H9 (cell line): ENCODE measurements around the gene ITGA2. TPM values are rescaled to one million over a fixed set of nuclear protein-coding genes. Genes with fewer than 3 reads are reported as not detected.
"Not testable (repeated sequence)": the region's sequence is repeated elsewhere in the genome, so short reads cannot be mapped to it uniquely, and the experiment has no call there.

Experiments
- DNase-seq: peaks from one replicate; pipeline ENCODE4 v3.0.0-alpha.2; 2017
- H2AFZ ChIP-seq: one replicate; pipeline ENCODE4 v1.6.1; 2013; ENCODE audit warnings: mild to moderate bottlenecking, low read length, control low read depth, moderate library complexity
- H2AK5ac ChIP-seq: 2 replicates; pipeline ENCODE4 v1.6.1; 2013; ENCODE audit warnings: low read length, control low read depth, mixed read lengths; ENCODE audit not compliant: insufficient read length
- H2BK120ac ChIP-seq: one replicate; pipeline ENCODE4 v1.6.1; 2013; ENCODE audit warnings: low read depth, mild to moderate bottlenecking, low read length, control low read depth, inconsistent platforms; ENCODE audit not compliant: poor library complexity, severe bottlenecking
- H2BK12ac ChIP-seq: 2 replicates; pipeline ENCODE4 v1.6.1; 2013; ENCODE audit warnings: low read length, control low read depth, mixed read lengths, low read depth; ENCODE audit not compliant: insufficient read length
- H2BK15ac ChIP-seq: 2 replicates; pipeline ENCODE4 v1.6.1; 2013; ENCODE audit warnings: low read depth, low read length, control low read depth
- H2BK20ac ChIP-seq: one replicate; pipeline ENCODE4 v1.6.1; 2013; ENCODE audit warnings: low read depth, mild to moderate bottlenecking, low read length, control low read depth, inconsistent platforms; ENCODE audit not compliant: poor library complexity, severe bottlenecking
- H2BK5ac ChIP-seq: 2 replicates; pipeline ENCODE4 v1.6.1; 2013; ENCODE audit warnings: low read length, control low read depth, mixed read lengths; ENCODE audit not compliant: insufficient read length
- H3K14ac ChIP-seq: 2 replicates; pipeline ENCODE4 v1.6.1; 2013; ENCODE audit warnings: low read length, control low read depth; ENCODE audit not compliant: insufficient read depth
- H3K18ac ChIP-seq: 2 replicates; pipeline ENCODE4 v1.6.1; 2013; ENCODE audit warnings: low read depth, mild to moderate bottlenecking, mixed read lengths, low read length, control low read depth; ENCODE audit not compliant: insufficient read length
- H3K23ac ChIP-seq: 2 replicates; pipeline ENCODE4 v1.6.1; 2013; ENCODE audit warnings: low read length, control low read depth, mixed read lengths, low read depth; ENCODE audit not compliant: insufficient read length
- H3K23me2 ChIP-seq: 2 replicates; pipeline ENCODE4 v1.6.1; 2013; ENCODE audit warnings: low read depth, mild to moderate bottlenecking, mixed read lengths, low read length, control low read depth; ENCODE audit not compliant: insufficient read length, poor library complexity, severe bottlenecking
- H3K27ac ChIP-seq: 2 replicates; pipeline ENCODE4 v1.5.1; 2013; ENCODE audit warnings: low read length, control low read depth, mixed read lengths, low read depth; ENCODE audit not compliant: insufficient read length
- H3K27me3 ChIP-seq: 2 replicates; pipeline ENCODE4 v1.6.1; 2013; ENCODE audit warnings: low read length, control low read depth, inconsistent platforms; ENCODE audit not compliant: insufficient read depth
- H3K4ac ChIP-seq: 2 replicates; pipeline ENCODE4 v1.6.1; 2013; ENCODE audit warnings: low read depth, mild to moderate bottlenecking, control low read depth, inconsistent platforms, low read length, moderate library complexity
- H3K4me1 ChIP-seq: 2 replicates; pipeline ENCODE4 v1.6.1; 2013; ENCODE audit warnings: low read length, control low read depth, inconsistent platforms; ENCODE audit not compliant: insufficient read depth
- H3K4me2 ChIP-seq: 2 replicates; pipeline ENCODE4 v1.6.1; 2013; ENCODE audit warnings: low read length, control low read depth, mixed read lengths; ENCODE audit not compliant: insufficient read length, insufficient read depth
- H3K56ac ChIP-seq: 2 replicates; pipeline ENCODE4 v1.6.1; 2013; ENCODE audit warnings: low read depth, mild to moderate bottlenecking, mixed read lengths, low read length, control low read depth; ENCODE audit not compliant: insufficient read length
- H3K79me1 ChIP-seq: 2 replicates; pipeline ENCODE4 v1.6.1; 2013; ENCODE audit warnings: low read depth, mild to moderate bottlenecking, moderate library complexity, low read length, control low read depth, inconsistent platforms; ENCODE audit not compliant: insufficient read depth, poor library complexity, severe bottlenecking
- H3K79me2 ChIP-seq: 2 replicates; pipeline ENCODE4 v1.6.1; 2013; ENCODE audit warnings: low read length, control low read depth, inconsistent platforms; ENCODE audit not compliant: insufficient read depth
- H3K9ac ChIP-seq: 2 replicates; pipeline ENCODE4 v1.6.1; 2013; ENCODE audit warnings: low read length, control low read depth, mixed read lengths; ENCODE audit not compliant: insufficient read length; ENCODE audit errors: extremely low read depth
- H3K9me3 ChIP-seq: one replicate; pipeline ENCODE4 v1.6.1; 2013; ENCODE audit warnings: low read depth, low read length, inconsistent platforms; ENCODE audit not compliant: control insufficient read depth
- H3T11ph ChIP-seq: one replicate; pipeline ENCODE4 v1.6.1; 2013; ENCODE audit warnings: mild to moderate bottlenecking, low read length, control low read depth, inconsistent platforms
- H4K20me1 ChIP-seq: one replicate; pipeline ENCODE4 v1.6.1; 2013; ENCODE audit not compliant: control insufficient read depth, insufficient read length, insufficient read depth
- H4K5ac ChIP-seq: 2 replicates; pipeline ENCODE4 v1.6.1; 2013; ENCODE audit warnings: low read depth, mild to moderate bottlenecking, mixed read lengths, low read length, control low read depth; ENCODE audit not compliant: insufficient read length
- H4K8ac ChIP-seq: replicated peaks from 2 replicates; pipeline ENCODE4 v1.6.1; 2013; ENCODE audit warnings: low read length, control low read depth, mixed read lengths, low read depth; ENCODE audit not compliant: insufficient read length
- H4K91ac ChIP-seq: 2 replicates; pipeline ENCODE4 v1.6.1; 2013; ENCODE audit warnings: low read depth, mild to moderate bottlenecking, moderate library complexity, mixed read lengths, low read length, control low read depth; ENCODE audit not compliant: insufficient read length
- H3K27ac Mint-ChIP-seq, 3 experiments: 2 replicates in 2 of 3; 3 replicates in 1 of 3; pipeline ENCODE4 v1.8.0; 2020 to 2021; ENCODE audit warnings: mixed read lengths in 3 of 3, mild to moderate bottlenecking in 1 of 3, moderate library complexity in 1 of 3
- H3K27me3 Mint-ChIP-seq: 2 replicates; pipeline ENCODE4 v1.8.0; 2021; ENCODE audit warnings: low read depth, mild to moderate bottlenecking, moderate library complexity, mixed read lengths
- H3K36me3 Mint-ChIP-seq, 3 experiments: 2 replicates in 2 of 3; 3 replicates in 1 of 3; pipeline ENCODE4 v1.8.0; 2020 to 2021; ENCODE audit warnings: low read depth in 3 of 3, mixed read lengths in 3 of 3; ENCODE audit not compliant: insufficient read depth in 1 of 3
- H3K4me1 Mint-ChIP-seq, 2 experiments: 2 replicates each; pipeline ENCODE4 v1.8.0; 2020; ENCODE audit warnings: mixed read lengths in 2 of 2
- H3K4me3 Mint-ChIP-seq, 2 experiments: 2 replicates in 1 of 2; 3 replicates in 1 of 2; pipeline ENCODE4 v1.8.0; 2020 to 2021; ENCODE audit warnings: mild to moderate bottlenecking in 2 of 2, mixed read lengths in 2 of 2, moderate library complexity in 1 of 2
- H3K9me3 Mint-ChIP-seq, 2 experiments: 2 replicates in 1 of 2; 3 replicates in 1 of 2; pipeline ENCODE4 v1.8.0; 2020; ENCODE audit warnings: mild to moderate bottlenecking in 2 of 2, mixed read lengths in 2 of 2, moderate library complexity in 1 of 2
- CTCF ChIP-seq: fragments of 200-600 bp; sonication (generic); conservative IDR thresholded peaks from 3 replicates; pipeline ENCODE4 v1.8.0; 2021; ENCODE audit warnings: antibody characterized with exemption, mild to moderate bottlenecking
- WGBS: extraction: QIAGEN DNeasy Blood & Tissue Kit; methylation state at CpG from one replicate; pipeline ENCODE4 v1.1.7; 2013; ENCODE audit warnings: missing lambda C conversion rate, low lambda C conversion rate, mixed read lengths; ENCODE audit not compliant: insufficient read length; ENCODE audit errors: extremely low coverage; 5-methylcytosine and 5-hydroxymethylcytosine counted together
- total RNA-seq: library from RNA; stranded (reverse); gene quantifications from 2 replicates; pipeline ENCODE4 v1.2.1, GENCODE V29; 2021

The ITGA2 gene
- total RNA-seq, 1 experiment from 2014 or later: 3.0 TPM

- H3K27ac Mint-ChIP-seq: no peak overlapping the region
- H3K79me2 ChIP-seq: no peaks in the 10 kb centered on the region
- H3K23me2 ChIP-seq: peaks cover 13% of the 10 kb centered on the region
- H2BK5ac ChIP-seq: no peak overlapping the region
- no peak overlapping the region for H3T11ph ChIP-seq
- H3K27ac ChIP-seq: no peak overlapping the region
- H3K4me1 ChIP-seq: peaks cover 5% of the 10 kb centered on the region; the same call in 1 of the 2 replicates
- TF ChIP-seq CTCF: no peak
- no peaks in the 10 kb centered on the region for H3K79me1 ChIP-seq
- no peak overlapping the region for H2BK20ac ChIP-seq
- H2AK5ac ChIP-seq: no peak overlapping the region
- H4K20me1 ChIP-seq: no peaks in the 10 kb centered on the region
- H2AFZ ChIP-seq: no peak overlapping the region
- peaks cover 17% of the 10 kb centered on the region in 2 experiments for H3K4me1 Mint-ChIP-seq
- H3K27me3 ChIP-seq: no peaks in the 10 kb centered on the region; the same call in 1 of the 2 replicates
- H4K8ac ChIP-seq: no peak overlapping the region
- H3K9ac ChIP-seq: no peak overlapping the region
- no peak overlapping the region for H3K14ac ChIP-seq
- no peaks in the 10 kb centered on the region; a peak in 1 of 5 replicates for H3K9me3 Mint-ChIP-seq
- no peaks in the 10 kb centered on the region for H3K9me3 ChIP-seq
- no peak overlapping the region for H3K18ac ChIP-seq
- H3K36me3 Mint-ChIP-seq: peaks cover 0 to 3% (median 0%) of the 10 kb centered on the region in 3 experiments; a peak in 1 of 7 replicates
- peak overlapping the region; percentile 14 for H2BK12ac ChIP-seq
- H3K4me2 ChIP-seq: no peak overlapping the region
- DNase-seq: no peak
- no peak overlapping the region for H2BK15ac ChIP-seq
- H3K4ac ChIP-seq: no peak overlapping the region
- no peaks in the 10 kb centered on the region for H3K27me3 Mint-ChIP-seq
- H2BK120ac ChIP-seq: no peak overlapping the region
- no peak overlapping the region for H3K4me3 Mint-ChIP-seq
- H3K56ac ChIP-seq: no peak overlapping the region
- H3K23ac ChIP-seq: no peak overlapping the region
- H4K91ac ChIP-seq: no peak overlapping the region
- no peak overlapping the region for H4K5ac ChIP-seq
- WGBS: no CpG with 5 or more reads among the region's 1 CpG
These were observed 122.0 kb downstream of the ITGA2 start for GRCh38 chr5:53111139-53111538.

GRCh38 chr5:53112307-53112706 lies 123.2 kb downstream of the ITGA2 start:
- H3K9ac ChIP-seq, H3K27me3 Mint-ChIP-seq, H3K4me1 ChIP-seq, H2AFZ ChIP-seq, H3K79me1 ChIP-seq, H2BK120ac ChIP-seq, H3K27ac ChIP-seq, H4K91ac ChIP-seq, H4K8ac ChIP-seq, H3K9me3 ChIP-seq, H3K18ac ChIP-seq, H3K4me3 Mint-ChIP-seq, DNase-seq, H3K4ac ChIP-seq, H3K36me3 Mint-ChIP-seq, H3K27me3 ChIP-seq, H2AK5ac ChIP-seq, H3T11ph ChIP-seq, H3K14ac ChIP-seq, H3K56ac ChIP-seq, H4K20me1 ChIP-seq, H2BK5ac ChIP-seq, H3K9me3 Mint-ChIP-seq, H3K23ac ChIP-seq, H2BK20ac ChIP-seq, H4K5ac ChIP-seq, H3K79me2 ChIP-seq, H2BK15ac ChIP-seq, H2BK12ac ChIP-seq, H3K4me2 ChIP-seq, H3K27ac Mint-ChIP-seq: not testable (repeated sequence)
- H3K4me1 Mint-ChIP-seq: peaks cover 17% of the 10 kb centered on the region in 2 experiments
- no CpG with 5 or more reads among the region's 6 CpGs for WGBS
- peaks cover 13% of the 10 kb centered on the region for H3K23me2 ChIP-seq
